Naive thymus-derived CD4-positive, alpha-beta T cell (primary cell): ENCODE results near the gene NCLN. TPM values are rescaled to one million over a fixed set of nuclear protein-coding genes. Genes with fewer than 3 reads are reported as not detected.

Experiments used
- ATAC-seq: fragments of 150-1000 bp; cut with Tn5 transposase; 2 replicates; pipeline ENCODE4 v1.10.0; 2021; ENCODE audit warnings: mild to moderate bottlenecking, moderate library complexity
- CTCF ChIA-PET: fragments of 350-600 bp; sonication (Branson Sonifier 250); formaldehyde crosslinking; loops from one replicate; lab custom pipeline; 2021; ENCODE audit warnings: antibody characterized with exemption; lab: Charles Lee
- POLR2A ChIA-PET: fragments of 350-600 bp; sonication (Branson Sonifier 250); formaldehyde crosslinking; loops from one replicate; lab custom pipeline; 2021; ENCODE audit warnings: antibody characterized with exemption, inconsistent platforms; lab: Charles Lee
- DNase-seq, 9 donors: peaks; one replicate each; pipeline versions ENCODE4 v3.0.0 to v3.0.0-alpha.2; 2020 to 2022; ENCODE audit warnings: mixed read lengths in 1 of 9
- H3K27ac ChIP-seq: one replicate; pipeline ENCODE4 v1.7.0; 2013; ENCODE audit warnings: mild to moderate bottlenecking, low read depth, low read length, moderate library complexity
- H3K27me3 ChIP-seq, 2 donors: one replicate each; pipeline ENCODE4 v1.7.0; 2013; ENCODE audit warnings: low read length in 2 of 2, mild to moderate bottlenecking in 2 of 2, moderate library complexity in 2 of 2; ENCODE audit not compliant: control insufficient read depth in 2 of 2, insufficient read depth in 2 of 2
- H3K36me3 ChIP-seq, 3 experiments: 1 replicate in 2 of 3; 2 replicates in 1 of 3; pipeline ENCODE4 v1.7.0; 2013; ENCODE audit warnings: low read length in 3 of 3, mild to moderate bottlenecking in 3 of 3, moderate library complexity in 1 of 3; ENCODE audit not compliant: insufficient read depth in 3 of 3, control insufficient read depth in 2 of 3
- H3K4me1 ChIP-seq, 2 donors: one replicate each; pipeline ENCODE4 v1.7.0; 2013; ENCODE audit warnings: low read length in 2 of 2, mild to moderate bottlenecking in 2 of 2, moderate library complexity in 1 of 2; ENCODE audit not compliant: control insufficient read depth in 2 of 2, insufficient read depth in 2 of 2
- H3K4me3 ChIP-seq: 2 replicates; pipeline ENCODE4 v1.7.0; 2013; ENCODE audit warnings: mild to moderate bottlenecking, low read length
- H3K9me3 ChIP-seq, 3 experiments: 1 replicate in 2 of 3; 2 replicates in 1 of 3; pipeline ENCODE4 v1.7.0; 2013; ENCODE audit warnings: low read length in 3 of 3; ENCODE audit not compliant: control insufficient read depth in 2 of 3
- H3K27ac Mint-ChIP-seq, 9 donors: one replicate each; pipeline ENCODE4 v1.8.0; 2020 to 2022; ENCODE audit warnings: mixed read lengths in 9 of 9, mild to moderate bottlenecking in 8 of 9, moderate library complexity in 5 of 9, inconsistent platforms in 2 of 9
- H3K27me3 Mint-ChIP-seq, 5 donors: one replicate each; pipeline ENCODE4 v1.8.0; 2021 to 2022; ENCODE audit warnings: mixed read lengths in 5 of 5, mild to moderate bottlenecking in 1 of 5
- H3K36me3 Mint-ChIP-seq, 5 donors: one replicate each; pipeline ENCODE4 v1.8.0; 2020 to 2022; ENCODE audit warnings: mixed read lengths in 5 of 5, mild to moderate bottlenecking in 3 of 5, inconsistent platforms in 1 of 5
- H3K4me1 Mint-ChIP-seq, 7 donors: one replicate each; pipeline ENCODE4 v1.8.0; 2020 to 2022; ENCODE audit warnings: mixed read lengths in 7 of 7, mild to moderate bottlenecking in 3 of 7, inconsistent platforms in 1 of 7
- H3K4me3 Mint-ChIP-seq, 10 donors: one replicate each; pipeline ENCODE4 v1.8.0; 2020 to 2022; ENCODE audit warnings: mild to moderate bottlenecking in 10 of 10, mixed read lengths in 10 of 10, moderate library complexity in 6 of 10, inconsistent platforms in 2 of 10
- H3K9me3 Mint-ChIP-seq, 11 donors: one replicate each; pipeline ENCODE4 v1.8.0; 2020 to 2022; ENCODE audit warnings: mixed read lengths in 11 of 11, mild to moderate bottlenecking in 4 of 11, inconsistent platforms in 1 of 11, moderate library complexity in 1 of 11
- intact Hi-C, 2 donors: fragments of 100-400 bp; cut with micrococcal nuclease; formaldehyde crosslinking; loops; one replicate each; pipeline ENCODE4 v1.15.1; 2023
- polyA plus RNA-seq, 2 donors: library from polyadenylated mRNA; unstranded; fragments of 300-500 nt; fragmentation: Illumina TruSeq; gene quantifications; one replicate each; pipeline ENCODE4 v1.2.3, GENCODE V29; 2021
- total RNA-seq, 6 experiments: library from RNA in 5 of 6; stranded (reverse) in 5 of 6; gene quantifications; 1 replicate in 5 of 6; 2 replicates in 1 of 6; pipeline ENCODE4 v1.2.3 and lab custom pipeline; 2021 to 2026

NCLN gene
- total RNA-seq (10 to 100 TPM; 45.4 to 64.7 (median 53.7) TPM), polyA plus RNA-seq (10 to 100 TPM; 19.9 to 48.1 TPM), total RNA-seq (lab: John Stamatoyannopoulos, UW) (64.9 reads per million, percentile 76 among the genes with 10 or more reads in this experiment)

GRCh38 chr19:3185461-3186159, at the start of gene NCLN:
TSS of gene NCLN (plus strand) at chr19:3185930. CDS start at chr19:3186031, 101 bp downstream.
- ChIA-PET CTCF (interaction anchor here (0.6 to 1.8 kb wide), 2 partner anchors 24 to 424 kb away, joined by 3 to 5 read pairs; no protein-coding TSS in a partner anchor), POLR2A (interaction anchor here (0.7 to 3.9 kb wide), 10 partner anchors 9 to 1539 kb away, joined by 3 to 21 read pairs (median 6); no protein-coding TSS in a partner anchor)
- peak within 1 kb of the TSS; percentile 74 for H3K27ac ChIP-seq
- peak; percentile 92 to 98 (median 95) for DNase-seq
- Mint-ChIP-seq H3K4me1 (peaks cover 43 to 66% (median 54%) of the 10 kb centered on the region in 7 donors), H3K4me3 (peak within 1 kb of the TSS; percentile 86 to 99 (median 94)), H3K27me3 (peaks cover 0 to 2% (median 0%) of the 10 kb centered on the region in 5 donors), H3K27ac (peak within 1 kb of the TSS; percentile 89 to 99 (median 91)), H3K36me3 (peaks cover 0 to 30% (median 13%) of the 10 kb centered on the region in 5 donors), H3K9me3 (peaks cover 0 to 3% (median 0%) of the 10 kb centered on the region in 11 donors)
- peaks cover 0 to 24% (median 9%) of the 10 kb centered on the region in 3 experiments for H3K36me3 ChIP-seq
- H3K4me1 ChIP-seq = peaks cover 53 to 63% of the 10 kb centered on the region in 2 donors
- intact Hi-C loops = loop anchor here (1.0 to 5.0 kb wide), 16 partner anchors 8 to 1607 kb away; partner anchors contain the start of genes MRPL54 (in 2 of the 2), APBA3 (in 1 of the 2), CACTIN (in 1 of the 2) and DOHH (in 1 of the 2)
- ATAC-seq = peak; percentile 94
- H3K9me3 ChIP-seq = no peaks in the 10 kb centered on the region
- H3K4me3 ChIP-seq = peak within 1 kb of the TSS; percentile 71
- H3K27me3 ChIP-seq = no peaks in the 10 kb centered on the region

GRCh38 chr19:3135961-3136683, 49.6 kb upstream of the NCLN start, which contains the start of gene GNA15:
TSS of gene GNA15 (plus strand) at chr19:3136033. CDS start at chr19:3136451, 418 bp downstream.
- DNase-seq = peak in 1 of 9 donors; percentile 67
- peaks cover 0 to 26% (median 0%) of the 10 kb centered on the region in 5 donors for H3K36me3 Mint-ChIP-seq
- ATAC-seq = peak; percentile 66
- ChIA-PET POLR2A (no interaction called here), CTCF (no interaction called here)
- intact Hi-C loops = loop anchor here in 1 of 2 donors (2.0 kb wide), 1 partner anchor 43 kb away; the partner anchor contains the start of gene S1PR4
- no peaks in the 10 kb centered on the region for H3K36me3 ChIP-seq
- peaks cover 0 to 23% (median 0%) of the 10 kb centered on the region in 5 donors for H3K27me3 Mint-ChIP-seq
- peaks cover 0 to 8% (median 5%) of the 10 kb centered on the region in 11 donors for H3K9me3 Mint-ChIP-seq
- H3K4me1 Mint-ChIP-seq = peaks cover 12 to 55% (median 16%) of the 10 kb centered on the region in 7 donors
- H3K4me3 ChIP-seq = no peak within 1 kb of the TSS
- no peaks in the 10 kb centered on the region for H3K9me3 ChIP-seq
- H3K4me3 Mint-ChIP-seq = peak within 1 kb of the TSS in 7 of 10 donors; percentile 3 to 95 (median 48)
- H3K27me3 ChIP-seq = peaks cover 0 to 6% of the 10 kb centered on the region in 2 donors
- H3K27ac ChIP-seq = no peak within 1 kb of the TSS
- H3K4me1 ChIP-seq = peaks cover 8 to 11% of the 10 kb centered on the region in 2 donors
- peak within 1 kb of the TSS in 2 of 9 donors; percentile 74 to 85 for H3K27ac Mint-ChIP-seq

- POLR2A ChIA-PET = no interaction called here
- ATAC-seq (no peak), DNase-seq (no peak)
- Mint-ChIP-seq H3K4me3 (peak overlapping the region in 6 of 10 donors; percentile 3 to 95 (median 45)), H3K9me3 (peaks cover 0 to 8% (median 5%) of the 10 kb centered on the region in 11 donors), H3K4me1 (peaks cover 12 to 55% (median 14%) of the 10 kb centered on the region in 7 donors), H3K27me3 (peaks cover 0 to 23% (median 0%) of the 10 kb centered on the region in 5 donors), H3K36me3 (peaks cover 0 to 26% (median 0%) of the 10 kb centered on the region in 5 donors), H3K27ac (peak overlapping the region in 2 of 9 donors; percentile 74 to 85)
- H3K27ac ChIP-seq = no peak overlapping the region
- CTCF ChIA-PET = interaction anchor here (0.6 kb wide), 1 partner anchor 8 kb away, joined by 4 read pairs; no protein-coding TSS in a partner anchor
- no peaks in the 10 kb centered on the region for H3K36me3 ChIP-seq
- no peak overlapping the region for H3K4me3 ChIP-seq
- peaks cover 8 to 11% of the 10 kb centered on the region in 2 donors for H3K4me1 ChIP-seq
- H3K27me3 ChIP-seq = peaks cover 0 to 6% of the 10 kb centered on the region in 2 donors
- H3K9me3 ChIP-seq = no peaks in the 10 kb centered on the region
- intact Hi-C loops = loop anchor here in 1 of 2 donors (2.0 kb wide), 1 partner anchor 42 kb away; the partner anchor contains the start of gene S1PR4
Observed at GRCh38 chr19:3136684-3137055, 49.1 kb upstream of the NCLN start.

GRCh38 chr19:3137119-3137518, 48.6 kb upstream of the NCLN start:
- DNase-seq = no peak
- no peak overlapping the region for H3K4me3 ChIP-seq
- POLR2A ChIA-PET = no interaction called here

GRCh38 chr19:3138268-3138667, 47.5 kb upstream of the NCLN start:
- H3K27ac ChIP-seq = no peak overlapping the region
- H3K4me1 ChIP-seq = peaks cover 5 to 8% of the 10 kb centered on the region in 2 donors
- Mint-ChIP-seq H3K4me1 (peaks cover 9 to 60% (median 13%) of the 10 kb centered on the region in 7 donors), H3K9me3 (peaks cover 0 to 8% (median 5%) of the 10 kb centered on the region in 11 donors), H3K36me3 (peaks cover 0 to 30% (median 0%) of the 10 kb centered on the region in 5 donors), H3K27ac (no peak overlapping the region), H3K4me3 (peak overlapping the region in 1 of 10 donors; percentile 68), H3K27me3 (peaks cover 0 to 18% (median 0%) of the 10 kb centered on the region in 5 donors)
- no peak overlapping the region for H3K4me3 ChIP-seq
- peaks cover 0 to 6% of the 10 kb centered on the region in 2 donors for H3K27me3 ChIP-seq
- ChIA-PET POLR2A (interaction anchor here (1.1 to 1.7 kb wide), 2 partner anchors 10 to 64 kb away, joined by 4 to 8 read pairs; no protein-coding TSS in a partner anchor), CTCF (interaction anchor here (0.7 to 1.6 kb wide), 3 partner anchors 11 to 188 kb away, joined by 3 to 4 read pairs (median 3); no protein-coding TSS in a partner anchor)
- no peak for ATAC-seq
- intact Hi-C loops = no loop called here
- DNase-seq = no peak
- no peaks in the 10 kb centered on the region for H3K36me3 ChIP-seq
- no peaks in the 10 kb centered on the region for H3K9me3 ChIP-seq

More at GRCh38 chr19:3137119-3137518, 48.6 kb upstream of the NCLN start:
- Histone ChIP-seq H3K27me3 (peaks cover 0 to 6% of the 10 kb centered on the region in 2 donors), H3K36me3 (no peaks in the 10 kb centered on the region), H3K4me1 (peaks cover 8 to 11% of the 10 kb centered on the region in 2 donors), H3K9me3 (no peaks in the 10 kb centered on the region), H3K27ac (no peak overlapping the region)
- intact Hi-C loops = loop anchor here in 1 of 2 donors (2.0 kb wide), 1 partner anchor 42 kb away; the partner anchor contains the start of gene S1PR4
- Mint-ChIP-seq H3K27ac (peak overlapping the region in 2 of 9 donors; percentile 74 to 85), H3K36me3 (peaks cover 0 to 26% (median 0%) of the 10 kb centered on the region in 5 donors), H3K4me1 (peaks cover 13 to 59% (median 15%) of the 10 kb centered on the region in 7 donors), H3K4me3 (peak overlapping the region in 6 of 10 donors; percentile 3 to 95 (median 45)), H3K27me3 (peaks cover 0 to 23% (median 0%) of the 10 kb centered on the region in 5 donors), H3K9me3 (peaks cover 0 to 8% (median 5%) of the 10 kb centered on the region in 11 donors)
- CTCF ChIA-PET = interaction anchor here (0.6 kb wide), 1 partner anchor 9 kb away, joined by 4 read pairs; no protein-coding TSS in a partner anchor
- ATAC-seq = no peak
